Thoracic aorta (tissue), 2 donors: ENCODE data around the gene SMIM10. TPM values are rescaled to one million over a fixed set of nuclear protein-coding genes. Genes with fewer than 3 reads are reported as not detected.

Source experiments
- total RNA-seq, 2 donors: library from RNA; depleted of rRNA; stranded (reverse); fragments of >200 nt; gene quantifications; one replicate each; pipeline versions ENCODE4 v1.1.0 to v1.2.3, GENCODE V29; 2016

Gene SMIM10
- total RNA-seq, 2 donors from 2014 or later: 9.9 to 14.6 TPM

Other genes starting within 250 kb of the SMIM10 start
- 10 to 100 TPM; 22.9 to 25.7 TPM for gene PABIR2, start 193.8 kb upstream of the SMIM10 start, total RNA-seq
- 1 to 10 TPM; 3.8 to 6.7 TPM for gene MOSPD1, start 75.7 kb upstream of the SMIM10 start, total RNA-seq
- gene RTL8B, start 31.6 kb downstream of the SMIM10 start, total RNA-seq: 10 to 100 TPM; 15.0 to 22.5 TPM
- 100 to 1,000 TPM in 1 of 2 donors, 10 to 100 TPM in 1; 84.3 to 168 TPM for gene RTL8C, start 41.4 kb downstream of the SMIM10 start, total RNA-seq
- 10 to 100 TPM; 12.7 to 17.1 TPM for gene RTL8A, start 61.1 kb downstream of the SMIM10 start, total RNA-seq
- gene SMIM10L2B, start 107.7 kb downstream of the SMIM10 start, total RNA-seq: 1 to 10 TPM; 3.1 to 3.4 TPM
- gene ETDB, start 129.5 kb downstream of the SMIM10 start, total RNA-seq: not detected
- gene CT55, start 180.4 kb downstream of the SMIM10 start, total RNA-seq: not detected